Thymus (tissue), 11 donors: ENCODE results near the gene EXOC4. TPM values are rescaled to one million over a fixed set of nuclear protein-coding genes. Genes with fewer than 3 reads are reported as not detected.

Experiments used
- DNase-seq, 9 donors: peaks; one replicate each; pipeline ENCODE4 v3.0.0-alpha.2; 2013; ENCODE audit warnings: low spot score in 9 of 9, low read depth in 6 of 9, missing footprints in 1 of 9
- H3K27ac ChIP-seq, 2 donors: one replicate each; pipeline ENCODE4 v1.5.1; 2013; ENCODE audit warnings: control low read depth in 1 of 2, low read depth in 1 of 2, low read length in 1 of 2, mild to moderate bottlenecking in 1 of 2, moderate library complexity in 1 of 2
- H3K27me3 ChIP-seq, 2 donors: one replicate each; pipeline ENCODE4 v1.5.1; 2013; ENCODE audit warnings: low read length in 1 of 2; ENCODE audit not compliant: control insufficient read depth in 2 of 2, insufficient read depth in 1 of 2
- H3K36me3 ChIP-seq, 2 donors: one replicate each; pipeline ENCODE4 v1.5.1; 2013; ENCODE audit warnings: low read length in 1 of 2, mild to moderate bottlenecking in 1 of 2, moderate library complexity in 1 of 2; ENCODE audit not compliant: control insufficient read depth in 2 of 2, insufficient read depth in 2 of 2
- H3K4me1 ChIP-seq, 2 donors: one replicate each; pipeline ENCODE4 v1.5.1; 2013; ENCODE audit warnings: low read length in 2 of 2; ENCODE audit not compliant: control insufficient read depth in 2 of 2, insufficient read depth in 2 of 2
- H3K4me3 ChIP-seq, 2 donors: one replicate each; pipeline ENCODE4 v1.5.1; 2013; ENCODE audit warnings: low read length in 2 of 2, control low read depth in 1 of 2, mild to moderate bottlenecking in 1 of 2
- H3K9me3 ChIP-seq, 2 donors: one replicate each; pipeline ENCODE4 v1.5.1; 2013; ENCODE audit warnings: low read length in 1 of 2, mild to moderate bottlenecking in 1 of 2; ENCODE audit not compliant: control insufficient read depth in 2 of 2, insufficient read depth in 1 of 2
- WGBS: extraction: QIAGEN DNeasy Blood & Tissue Kit; methylation state at CpG from one replicate; pipeline ENCODE4 v1.1.7; 2013; 5-methylcytosine and 5-hydroxymethylcytosine counted together
- polyA plus RNA-seq: library from polyadenylated mRNA; stranded (reverse); fragments of 200-250 nt; gene quantifications from one replicate; pipeline ENCODE4 v1.2.3, GENCODE V29; 2013
- total RNA-seq: library from RNA; stranded (reverse); fragments of 120-200 nt; gene quantifications from one replicate; pipeline ENCODE4 v1.2.4, GENCODE V29; 2013
- donor health status: healthy.

The EXOC4 gene
- total and polyA plus RNA-seq, 2 donors: 25.5 to 51.2 TPM

DNA sequence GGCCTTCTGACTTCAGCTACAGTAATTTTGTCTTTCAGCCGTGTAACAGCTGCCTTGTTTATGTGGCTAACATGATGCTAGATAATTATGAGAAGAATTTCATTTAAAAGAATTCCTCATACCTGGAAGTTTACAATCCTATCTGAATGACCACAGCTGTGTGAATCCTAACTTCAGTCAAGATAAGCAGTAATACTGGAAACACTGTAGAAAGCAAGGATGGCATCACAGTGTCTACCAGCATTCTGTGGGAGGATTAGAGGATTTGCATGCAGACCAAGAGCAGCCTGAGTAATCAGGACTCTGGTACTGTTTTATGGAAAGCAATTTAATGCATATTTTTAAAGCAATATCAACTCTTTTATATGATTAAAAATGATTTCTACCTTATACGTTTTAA lies 282.4 kb downstream of the EXOC4 start:
- H3K9me3 ChIP-seq: no peaks in the 10 kb centered on the region
- no peak overlapping the region for H3K4me3 ChIP-seq
- WGBS: 92% methylated on average over 2 of the region's 2 CpGs
- no peaks in the 10 kb centered on the region for H3K27me3 ChIP-seq
- no peaks in the 10 kb centered on the region for H3K4me1 ChIP-seq
- H3K27ac ChIP-seq: no peak overlapping the region
- H3K36me3 ChIP-seq: no peaks in the 10 kb centered on the region
- DNase-seq: no peak

DNA sequence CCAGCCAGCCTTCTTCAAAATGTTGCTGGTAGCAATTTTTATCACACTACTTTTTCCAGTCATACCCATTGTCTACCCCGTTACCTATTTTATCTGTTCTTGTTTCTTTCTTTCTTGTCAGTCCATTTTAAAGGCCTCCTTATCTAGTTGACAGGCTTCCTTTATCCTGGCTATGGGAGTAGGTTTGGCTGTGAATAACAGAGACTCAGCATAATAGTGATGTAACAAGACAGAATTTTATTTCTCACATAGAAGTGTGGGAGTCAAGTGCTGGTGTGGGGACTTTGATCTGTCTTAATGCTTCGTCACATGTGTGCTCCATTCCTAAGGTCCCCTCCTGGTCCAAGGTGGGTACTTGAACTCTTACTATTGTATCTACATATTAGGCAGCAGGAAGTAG lies 283.6 kb downstream of the EXOC4 start:
- Histone ChIP-seq H3K9me3 (no peaks in the 10 kb centered on the region), H3K4me3 (no peak overlapping the region), H3K36me3 (no peaks in the 10 kb centered on the region), H3K27me3 (no peaks in the 10 kb centered on the region), H3K27ac (no peak overlapping the region), H3K4me1 (no peaks in the 10 kb centered on the region)
- no peak for DNase-seq
- 95% methylated on average over 2 of the region's 2 CpGs for WGBS

DNA sequence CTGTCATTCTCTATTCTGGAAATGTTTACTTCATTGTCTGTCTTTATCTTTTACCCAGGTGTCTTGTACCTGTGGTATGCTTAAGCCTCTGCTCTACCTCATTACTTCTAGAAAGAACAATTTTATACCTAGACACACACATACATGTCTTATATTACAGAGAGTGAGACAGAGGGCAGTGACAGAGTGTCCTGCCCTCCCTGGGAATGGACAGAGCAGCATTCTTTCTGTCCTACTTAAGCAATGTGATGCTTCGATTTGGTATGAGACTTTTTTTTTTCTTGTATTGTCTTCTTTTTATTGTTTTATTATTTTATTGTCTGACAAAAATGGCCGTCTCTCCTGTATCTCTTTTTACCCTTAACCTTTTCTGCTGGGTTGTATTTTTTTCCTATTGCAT lies 286.1 kb downstream of the EXOC4 start:
- H3K27me3 ChIP-seq: no peaks in the 10 kb centered on the region
- DNase-seq: no peak
- H3K27ac ChIP-seq: no peak overlapping the region
- H3K4me3 ChIP-seq: no peak overlapping the region
- no peaks in the 10 kb centered on the region for H3K36me3 ChIP-seq
- H3K9me3 ChIP-seq: no peaks in the 10 kb centered on the region
- WGBS: 95% methylated on average over 2 of the region's 2 CpGs
- no peaks in the 10 kb centered on the region for H3K4me1 ChIP-seq

DNA sequence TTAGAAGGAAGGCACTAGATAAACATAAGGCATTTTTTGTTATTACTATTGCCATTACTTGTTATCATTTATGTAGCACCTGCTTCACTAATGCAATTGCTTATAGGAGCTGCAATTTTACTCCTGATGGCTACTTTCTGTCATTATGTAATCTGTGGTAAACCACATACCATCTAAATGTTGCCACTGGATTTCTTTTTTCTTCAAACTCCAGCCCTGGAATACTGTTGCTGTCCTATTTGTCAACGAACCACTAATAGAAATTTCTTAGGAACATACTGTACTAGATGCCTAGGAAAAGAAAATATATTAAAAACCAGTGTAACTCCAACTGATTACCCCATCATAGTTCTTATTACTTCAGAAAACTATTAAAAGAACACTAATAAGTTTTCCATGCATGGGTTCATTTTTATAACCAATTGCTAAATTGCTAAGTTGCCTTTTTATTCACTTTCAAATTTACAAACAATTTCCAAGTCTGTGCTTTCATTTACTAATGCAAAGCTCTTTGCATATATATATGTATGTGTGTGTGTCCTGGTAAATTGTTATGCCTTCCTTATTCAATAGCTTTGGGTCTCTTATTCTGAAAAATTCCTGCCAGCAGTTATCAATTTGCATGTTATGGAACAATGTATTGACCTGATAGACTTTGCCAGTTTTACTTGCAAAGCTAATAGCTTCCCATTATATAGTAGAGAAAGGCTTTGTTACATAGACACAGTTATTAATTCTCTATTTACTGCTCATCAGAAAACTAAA lies 287.4 kb downstream of the EXOC4 start:
- WGBS: 89% methylated on average over 1 of the region's 1 CpG
- Histone ChIP-seq H3K4me3 (no peak overlapping the region), H3K27ac (no peak overlapping the region), H3K4me1 (no peaks in the 10 kb centered on the region), H3K27me3 (no peaks in the 10 kb centered on the region), H3K9me3 (no peaks in the 10 kb centered on the region), H3K36me3 (no peaks in the 10 kb centered on the region)
- no peak for DNase-seq

DNA sequence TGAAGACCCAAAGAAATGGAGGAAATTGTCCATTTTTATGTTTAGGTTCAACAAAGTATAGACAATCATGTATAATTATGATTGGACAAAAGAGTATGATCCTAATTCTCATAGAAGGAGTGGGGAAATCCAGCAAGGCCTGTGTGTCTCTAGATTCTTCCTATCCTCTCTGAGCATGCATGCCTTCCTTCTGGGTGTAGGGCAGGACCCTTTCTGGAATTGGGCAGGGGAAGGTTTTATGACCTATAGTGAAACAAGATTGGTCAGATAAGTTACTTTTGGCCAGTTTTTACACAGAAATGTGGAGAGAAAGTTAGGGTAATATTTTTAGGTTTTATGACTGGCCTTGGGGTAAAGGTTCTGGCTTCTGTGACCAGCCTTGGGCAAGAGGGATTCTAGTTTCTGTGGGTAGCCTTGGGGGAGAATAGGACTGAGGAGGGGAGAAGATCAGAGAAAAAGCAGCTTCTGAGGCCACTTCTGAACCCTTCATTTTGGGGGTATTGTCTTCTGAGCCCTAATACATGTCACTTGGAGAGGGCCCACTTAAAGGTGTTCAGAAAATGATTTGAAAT lies 289.4 kb downstream of the EXOC4 start:
- Histone ChIP-seq H3K36me3 (no peaks in the 10 kb centered on the region), H3K27me3 (no peaks in the 10 kb centered on the region), H3K9me3 (no peaks in the 10 kb centered on the region), H3K4me3 (no peak overlapping the region), H3K4me1 (no peaks in the 10 kb centered on the region), H3K27ac (no peak overlapping the region)
- DNase-seq: no peak

DNA sequence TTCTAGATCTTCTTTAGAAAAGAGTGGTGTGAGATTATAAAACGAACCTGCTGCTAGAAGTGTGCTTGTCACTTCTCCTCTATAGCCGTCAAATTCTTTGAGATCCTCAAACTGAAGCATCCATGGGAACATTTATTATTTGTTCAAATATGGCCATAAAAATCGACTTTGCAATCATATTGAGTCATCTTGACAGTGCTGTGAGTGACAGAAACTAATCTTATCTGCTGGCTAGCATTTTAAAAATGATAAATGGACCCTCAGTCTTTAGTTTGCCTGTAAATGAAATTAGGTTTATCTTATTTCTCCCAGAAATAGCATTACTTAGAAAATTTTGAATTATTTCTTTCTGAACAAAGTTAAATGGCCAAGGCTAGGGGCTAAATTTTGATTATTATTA lies 290.8 kb downstream of the EXOC4 start:
- Histone ChIP-seq H3K9me3 (no peaks in the 10 kb centered on the region), H3K4me1 (peaks cover 0 to 6% of the 10 kb centered on the region in 2 donors), H3K36me3 (no peaks in the 10 kb centered on the region), H3K27ac (no peak overlapping the region), H3K27me3 (no peaks in the 10 kb centered on the region), H3K4me3 (no peak overlapping the region)
- 95% methylated on average over 3 of the region's 3 CpGs for WGBS
- no peak for DNase-seq

DNA sequence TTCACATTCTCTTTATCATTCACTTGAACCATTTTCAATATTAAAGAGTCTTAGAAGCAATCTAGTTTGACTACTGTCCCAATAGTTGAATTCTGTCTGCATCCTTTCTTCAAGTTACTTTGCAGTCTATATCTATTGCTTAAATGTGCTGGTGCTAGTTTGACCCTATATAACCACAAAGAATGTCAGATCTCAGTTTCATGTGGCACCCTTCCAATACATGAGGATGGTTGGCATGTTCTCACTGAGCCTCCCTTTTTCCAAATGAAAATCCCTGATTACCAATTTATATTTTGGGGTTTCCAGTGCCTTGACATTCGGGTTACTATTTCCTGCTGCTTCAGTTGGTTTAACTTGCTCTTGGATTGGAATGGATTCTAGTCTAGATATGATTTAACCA lies 292.7 kb downstream of the EXOC4 start:
- 92% methylated on average over 1 of the region's 1 CpG for WGBS
- peaks cover 0 to 9% of the 10 kb centered on the region in 2 donors for H3K4me1 ChIP-seq
- DNase-seq: no peak
- no peaks in the 10 kb centered on the region for H3K36me3 ChIP-seq
- no peaks in the 10 kb centered on the region for H3K27me3 ChIP-seq
- H3K27ac ChIP-seq: no peak overlapping the region
- no peak overlapping the region for H3K4me3 ChIP-seq
- H3K9me3 ChIP-seq: no peaks in the 10 kb centered on the region

DNA sequence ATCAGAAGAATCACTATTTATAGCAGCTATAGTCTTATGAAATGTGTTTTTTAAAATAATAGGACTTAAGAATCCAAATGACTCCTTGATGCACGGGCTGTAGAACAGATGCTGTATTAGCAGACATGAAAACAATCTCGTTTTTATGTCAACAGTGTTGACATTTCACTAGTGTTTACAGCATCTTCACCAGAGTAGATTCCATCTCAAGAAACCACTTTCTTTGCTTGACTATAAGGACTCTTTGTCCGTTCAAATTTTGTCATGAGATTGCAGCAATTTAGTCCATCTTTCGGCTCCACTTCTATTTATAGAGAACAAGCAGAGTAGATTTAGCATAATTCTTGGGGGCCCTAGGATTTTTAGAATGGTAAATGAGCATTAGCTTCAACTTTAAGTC lies 295.1 kb downstream of the EXOC4 start:
- DNase-seq: no peak
- H3K4me1 ChIP-seq: peaks cover 0 to 9% of the 10 kb centered on the region in 2 donors
- 98% methylated on average over 4 of the region's 4 CpGs for WGBS

DNA sequence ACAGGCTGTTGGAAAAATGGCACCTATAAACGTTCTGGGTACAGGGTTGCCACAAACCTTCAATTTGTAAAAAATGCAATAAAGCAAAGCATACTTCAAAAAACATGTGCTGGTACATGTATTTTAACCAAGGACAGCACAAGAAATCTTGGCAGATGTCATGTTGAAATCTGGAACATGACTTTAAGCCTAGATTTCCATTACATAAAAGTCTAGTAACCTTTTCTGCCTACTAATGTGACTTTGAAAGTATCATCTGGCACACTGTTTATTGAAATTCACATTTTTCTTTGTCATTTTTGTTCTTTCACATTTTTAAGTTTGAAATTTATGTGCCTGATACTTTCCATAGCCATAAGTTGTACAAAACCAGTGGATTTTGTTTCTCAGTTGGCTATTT lies 296.8 kb downstream of the EXOC4 start:
- WGBS: 90% methylated on average over 1 of the region's 1 CpG
- Histone ChIP-seq H3K4me3 (no peak overlapping the region), H3K36me3 (no peaks in the 10 kb centered on the region), H3K27ac (no peak overlapping the region), H3K4me1 (peaks cover 0 to 9% of the 10 kb centered on the region in 2 donors), H3K9me3 (no peaks in the 10 kb centered on the region), H3K27me3 (no peaks in the 10 kb centered on the region)
- no peak for DNase-seq

More for the DNA sequence above, 295.1 kb downstream of the EXOC4 start:
- no peaks in the 10 kb centered on the region for H3K9me3 ChIP-seq
- H3K27me3 ChIP-seq: no peaks in the 10 kb centered on the region
- H3K36me3 ChIP-seq: no peaks in the 10 kb centered on the region
- no peak overlapping the region for H3K27ac ChIP-seq
- H3K4me3 ChIP-seq: no peak overlapping the region
